Tibial artery (tissue), 4 donors: ENCODE measurements around the gene TMEM198.

Source experiments
- DNase-seq, 2 donors: peaks; one replicate each; pipeline ENCODE4 v3.0.0-alpha.2; 2019
- H3K27ac ChIP-seq, 2 donors: fragments of 200-600 bp; sonication (generic) in 1 of 2; 1 replicate in 1 of 2; 2 replicates in 1 of 2; pipeline ENCODE4 v1.5.1; 2018 to 2019; ENCODE audit warnings: mild to moderate bottlenecking in 1 of 2
- H3K27me3 ChIP-seq, 2 donors: fragments of 200-600 bp; sonication (generic) in 1 of 2; one replicate each; pipeline versions ENCODE4 v1.5.1 to v1.6.0; 2016 to 2019
- H3K36me3 ChIP-seq, 3 donors: fragments of 200-600 bp; sonication (generic) in 2 of 3; one replicate each; pipeline ENCODE4 v1.5.1; 2016 to 2019; ENCODE audit warnings: mild to moderate bottlenecking in 2 of 3
- H3K4me1 ChIP-seq, 4 donors: fragments of 200-600 bp; sonication (generic) in 2 of 4; 1 replicate in 3 of 4; 2 replicates in 1 of 4; pipeline ENCODE4 v1.5.1; 2016 to 2019
- H3K4me3 ChIP-seq, 2 donors: fragments of 200-600 bp; sonication (generic) in 1 of 2; 1 replicate in 1 of 2; 2 replicates in 1 of 2; pipeline ENCODE4 v1.5.1; 2018 to 2019; ENCODE audit warnings: mild to moderate bottlenecking in 2 of 2
- H3K9me3 ChIP-seq, 3 donors: fragments of 200-600 bp; sonication (generic) in 1 of 3; one replicate each; pipeline ENCODE4 v1.5.1; 2016 to 2019
- intact Hi-C: fragments of 100-400 bp; cut with DNase I; formaldehyde crosslinking; loops from one replicate; pipeline ENCODE4 v1.15.0; 2023; ENCODE audit warnings: low total_unique reads
- TF ChIP-seq, protein P1 (sequence below), 2 experiments: fragments of 200-600 bp in 1 of 2; fragments of 450-650 bp in 1 of 2; IDR thresholded peaks; one replicate each; pipeline ENCODE4 v1.5.1; 2017 to 2019; ENCODE audit warnings: antibody characterized with exemption in 2 of 2, mild to moderate bottlenecking in 1 of 2, moderate library complexity in 1 of 2

TMEM198 gene

DNA sequence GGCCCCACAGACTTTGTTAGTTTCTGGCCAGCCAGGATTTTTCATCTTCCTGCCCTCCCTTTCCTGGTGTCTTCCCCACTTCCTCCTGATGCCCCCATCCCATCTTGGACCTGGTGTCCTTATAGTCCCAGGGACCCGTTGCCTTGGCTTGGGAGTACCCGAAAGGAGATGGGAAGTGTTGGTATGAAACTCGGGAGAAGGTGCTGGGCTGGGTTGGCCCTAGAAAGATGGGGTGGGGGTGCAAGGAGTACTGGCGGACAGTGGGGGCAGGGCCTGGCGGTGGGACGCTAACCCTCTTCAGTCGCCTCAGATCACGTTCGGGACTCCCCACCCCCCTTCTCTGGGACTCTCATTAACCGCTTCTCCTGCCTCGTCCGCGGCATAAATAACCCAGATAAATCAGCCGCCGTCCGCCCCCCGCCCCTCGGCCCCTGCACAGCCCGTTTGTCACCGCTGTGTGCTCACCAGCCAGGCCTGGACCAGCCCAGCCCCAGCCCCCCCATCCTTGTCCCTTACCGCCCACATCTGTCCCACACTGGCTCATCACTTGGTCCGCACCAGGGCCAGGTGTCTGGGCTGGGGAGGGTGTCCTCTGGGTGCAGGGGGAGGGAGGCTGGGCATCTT lies 33.2 kb upstream of the TMEM198 start:
- no peak overlapping the region for H3K27ac ChIP-seq
- no peak for DNase-seq
- H3K4me1 ChIP-seq = peaks cover 0 to 53% (median 36%) of the 10 kb centered on the region in 4 donors
- H3K4me3 ChIP-seq = no peak overlapping the region
- intact Hi-C loops = no loop called here
- H3K9me3 ChIP-seq = no peaks in the 10 kb centered on the region
- peaks cover 0 to 46% of the 10 kb centered on the region in 2 donors for H3K27me3 ChIP-seq
- H3K36me3 ChIP-seq = peaks cover 13 to 23% (median 16%) of the 10 kb centered on the region in 3 donors
- TF ChIP-seq, protein P1, sequence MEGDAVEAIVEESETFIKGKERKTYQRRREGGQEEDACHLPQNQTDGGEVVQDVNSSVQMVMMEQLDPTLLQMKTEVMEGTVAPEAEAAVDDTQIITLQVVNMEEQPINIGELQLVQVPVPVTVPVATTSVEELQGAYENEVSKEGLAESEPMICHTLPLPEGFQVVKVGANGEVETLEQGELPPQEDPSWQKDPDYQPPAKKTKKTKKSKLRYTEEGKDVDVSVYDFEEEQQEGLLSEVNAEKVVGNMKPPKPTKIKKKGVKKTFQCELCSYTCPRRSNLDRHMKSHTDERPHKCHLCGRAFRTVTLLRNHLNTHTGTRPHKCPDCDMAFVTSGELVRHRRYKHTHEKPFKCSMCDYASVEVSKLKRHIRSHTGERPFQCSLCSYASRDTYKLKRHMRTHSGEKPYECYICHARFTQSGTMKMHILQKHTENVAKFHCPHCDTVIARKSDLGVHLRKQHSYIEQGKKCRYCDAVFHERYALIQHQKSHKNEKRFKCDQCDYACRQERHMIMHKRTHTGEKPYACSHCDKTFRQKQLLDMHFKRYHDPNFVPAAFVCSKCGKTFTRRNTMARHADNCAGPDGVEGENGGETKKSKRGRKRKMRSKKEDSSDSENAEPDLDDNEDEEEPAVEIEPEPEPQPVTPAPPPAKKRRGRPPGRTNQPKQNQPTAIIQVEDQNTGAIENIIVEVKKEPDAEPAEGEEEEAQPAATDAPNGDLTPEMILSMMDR (IDR thresholded peaks at IDR 0.05) = no peak

DNA sequence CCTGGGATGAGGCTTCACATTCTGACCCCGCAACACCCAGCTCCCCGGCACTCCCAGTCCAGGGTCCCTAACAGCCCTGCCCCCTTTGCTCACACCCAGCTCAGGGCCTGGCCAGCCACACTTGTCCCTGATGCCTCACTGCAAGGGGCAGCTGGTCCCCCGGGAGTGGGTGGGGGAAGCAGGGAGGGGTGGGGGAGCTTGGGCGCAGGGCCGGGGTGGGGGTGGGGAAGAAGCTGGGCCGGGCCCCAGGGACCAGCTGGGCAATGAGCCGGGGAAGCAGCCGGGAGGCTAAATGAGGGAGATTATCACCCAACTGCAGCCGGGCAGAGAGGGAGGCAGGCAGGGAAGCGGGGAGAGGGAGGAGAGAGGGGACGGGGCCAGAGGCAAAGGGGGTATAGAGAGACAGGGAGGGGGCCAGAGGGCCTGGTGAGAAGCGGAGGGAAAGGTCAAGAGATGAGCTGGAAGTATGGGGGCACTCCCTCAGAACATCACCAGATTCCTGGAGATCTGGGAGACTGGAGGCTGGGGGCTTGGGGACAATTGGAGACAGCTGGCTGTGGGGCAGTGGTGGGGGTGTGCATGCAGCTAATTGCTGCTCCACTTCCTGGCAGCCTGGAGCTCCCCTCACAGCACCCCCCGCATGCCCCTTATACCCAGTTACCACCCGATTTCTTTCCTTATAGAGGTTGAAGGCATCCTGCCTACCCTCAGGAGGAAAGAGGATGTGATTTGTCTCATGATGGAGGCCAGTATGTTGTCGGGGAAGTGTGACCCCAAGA lies 32.1 kb upstream of the TMEM198 start:
- Histone ChIP-seq H3K9me3 (no peaks in the 10 kb centered on the region), H3K4me1 (peaks cover 0 to 53% (median 36%) of the 10 kb centered on the region in 4 donors), H3K36me3 (peaks cover 2 to 12% (median 5%) of the 10 kb centered on the region in 3 donors), H3K27ac (no peak overlapping the region), H3K4me3 (no peak overlapping the region), H3K27me3 (peaks cover 0 to 51% of the 10 kb centered on the region in 2 donors)
- TF ChIP-seq, protein P1 (IDR thresholded peaks at IDR 0.05) = no peak
- intact Hi-C loops = no loop called here
- no peak for DNase-seq

DNA sequence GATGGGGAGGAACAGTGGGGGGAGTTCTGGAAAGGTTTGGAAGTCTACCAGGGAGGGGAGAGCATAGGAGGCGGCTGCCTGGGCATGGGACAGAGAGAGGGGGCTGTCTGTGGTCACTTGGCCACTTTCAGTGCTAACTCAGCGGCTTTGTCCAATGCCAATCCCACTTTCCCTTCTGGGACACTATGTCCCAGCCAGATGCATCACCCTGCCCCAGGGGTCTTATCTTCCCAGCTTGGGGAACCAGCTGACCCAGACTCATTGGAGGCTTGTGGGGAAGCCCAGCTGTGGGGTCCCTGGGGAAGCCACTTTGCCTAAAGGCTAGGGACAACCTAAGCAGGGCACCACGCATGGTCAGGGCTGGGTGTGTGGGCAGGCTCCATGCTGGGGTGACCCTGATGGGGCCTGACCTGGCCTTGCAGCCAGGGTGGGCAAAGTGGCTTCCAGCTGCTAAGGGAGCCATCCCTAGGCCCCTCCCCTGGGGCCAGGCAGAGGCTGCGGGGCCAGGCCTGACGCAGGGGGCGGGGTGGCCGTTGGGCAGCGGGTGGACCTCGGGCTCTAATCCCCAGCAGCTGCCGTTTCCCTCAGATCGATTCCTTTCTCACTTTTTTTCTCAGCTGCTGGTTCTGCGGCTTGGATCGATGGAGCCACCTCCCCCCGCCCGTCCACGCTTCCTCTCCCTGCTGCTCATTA lies 31.2 kb upstream of the TMEM198 start:
- H3K9me3 ChIP-seq = no peaks in the 10 kb centered on the region
- TF ChIP-seq, protein P1 (IDR thresholded peaks at IDR 0.05) = no peak
- no peak for DNase-seq
- peaks cover 0 to 3% (median 0%) of the 10 kb centered on the region in 3 donors for H3K36me3 ChIP-seq
- H3K4me1 ChIP-seq = peaks cover 0 to 53% (median 36%) of the 10 kb centered on the region in 4 donors
- intact Hi-C loops = no loop called here
- no peak overlapping the region for H3K4me3 ChIP-seq
- H3K27me3 ChIP-seq = peaks cover 0 to 51% of the 10 kb centered on the region in 2 donors
- no peak overlapping the region for H3K27ac ChIP-seq

DNA sequence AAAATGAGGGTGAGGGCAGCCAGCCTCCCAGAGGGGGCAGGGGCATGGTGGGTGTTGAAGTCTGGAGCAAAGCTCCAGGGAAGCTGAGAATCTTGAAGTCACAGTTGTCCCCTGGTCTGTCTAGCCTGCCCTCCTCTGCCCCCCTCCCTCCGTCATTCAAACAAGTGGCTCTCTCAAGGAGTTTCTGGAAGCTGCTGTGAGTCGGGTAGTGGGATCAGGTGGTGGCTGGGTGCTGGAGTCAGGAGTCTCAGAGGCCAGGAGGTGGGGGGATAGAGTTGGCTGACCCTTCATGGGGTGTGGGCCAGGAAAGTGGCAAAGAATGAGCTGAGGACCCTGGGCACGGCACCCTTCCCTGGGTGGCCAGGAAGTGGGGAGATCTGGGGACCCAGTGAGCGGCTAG lies 30.0 kb upstream of the TMEM198 start:
- H3K27me3 ChIP-seq = peaks cover 0 to 51% of the 10 kb centered on the region in 2 donors

DNA sequence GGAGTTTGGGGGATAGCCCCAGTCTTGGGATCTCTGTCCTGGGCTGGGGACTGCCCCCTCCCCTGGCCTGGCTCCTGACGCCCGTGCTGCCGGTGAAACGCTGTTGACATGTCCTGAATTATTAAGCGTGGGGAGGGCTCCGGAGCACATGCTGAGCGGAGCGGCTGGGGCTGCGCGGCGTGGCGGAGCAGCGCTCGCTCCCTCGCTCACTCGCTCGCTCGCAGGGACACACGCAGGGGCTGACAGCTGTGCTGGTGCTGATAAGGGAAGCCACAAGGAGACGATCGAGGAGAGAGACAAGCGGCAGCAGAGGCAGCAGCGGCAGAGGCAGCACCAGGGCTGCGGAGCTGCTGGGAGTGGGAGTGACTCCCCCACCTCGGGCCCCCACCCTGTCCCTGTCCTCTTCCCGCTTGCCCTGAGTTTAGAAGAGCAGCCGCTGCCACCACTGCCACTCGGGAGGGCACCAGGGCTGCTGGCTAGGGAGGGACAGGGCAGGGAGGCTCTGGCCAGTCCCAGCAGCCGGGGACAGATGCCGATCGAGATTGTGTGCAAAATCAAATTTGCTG lies 29.5 kb upstream of the TMEM198 start, which contains the start of gene ASIC4:
TSS of gene ASIC4 (plus strand) at position 287 of the 566 bp plus-strand sequence. CDS start at position 530, 243 bp downstream.
- TF ChIP-seq, protein P1 (IDR thresholded peaks at IDR 0.05) = no peak
- Histone ChIP-seq H3K4me3 (no peak within 1 kb of the TSS), H3K9me3 (no peaks in the 10 kb centered on the region), H3K27ac (no peak within 1 kb of the TSS), H3K36me3 (no peaks in the 10 kb centered on the region), H3K4me1 (peaks cover 0 to 42% (median 27%) of the 10 kb centered on the region in 4 donors), H3K27me3 (peaks cover 0 to 51% of the 10 kb centered on the region in 2 donors)
- intact Hi-C loops = no loop called here
- DNase-seq = no peak

More for the DNA sequence above, 30.0 kb upstream of the TMEM198 start:
- Histone ChIP-seq H3K27ac (no peak overlapping the region), H3K4me1 (peaks cover 0 to 46% (median 32%) of the 10 kb centered on the region in 4 donors), H3K4me3 (no peak overlapping the region), H3K36me3 (no peaks in the 10 kb centered on the region), H3K9me3 (no peaks in the 10 kb centered on the region)
- TF ChIP-seq, protein P1 (IDR thresholded peaks at IDR 0.05) = no peak
- intact Hi-C loops = no loop called here
- no peak for DNase-seq
